ENCODE measurements around the gene USP48.
"Not testable (repeated sequence)": the region's sequence is repeated elsewhere in the genome, so short reads cannot be mapped to it uniquely, and the experiment has no call there.

Gene USP48, protein sequence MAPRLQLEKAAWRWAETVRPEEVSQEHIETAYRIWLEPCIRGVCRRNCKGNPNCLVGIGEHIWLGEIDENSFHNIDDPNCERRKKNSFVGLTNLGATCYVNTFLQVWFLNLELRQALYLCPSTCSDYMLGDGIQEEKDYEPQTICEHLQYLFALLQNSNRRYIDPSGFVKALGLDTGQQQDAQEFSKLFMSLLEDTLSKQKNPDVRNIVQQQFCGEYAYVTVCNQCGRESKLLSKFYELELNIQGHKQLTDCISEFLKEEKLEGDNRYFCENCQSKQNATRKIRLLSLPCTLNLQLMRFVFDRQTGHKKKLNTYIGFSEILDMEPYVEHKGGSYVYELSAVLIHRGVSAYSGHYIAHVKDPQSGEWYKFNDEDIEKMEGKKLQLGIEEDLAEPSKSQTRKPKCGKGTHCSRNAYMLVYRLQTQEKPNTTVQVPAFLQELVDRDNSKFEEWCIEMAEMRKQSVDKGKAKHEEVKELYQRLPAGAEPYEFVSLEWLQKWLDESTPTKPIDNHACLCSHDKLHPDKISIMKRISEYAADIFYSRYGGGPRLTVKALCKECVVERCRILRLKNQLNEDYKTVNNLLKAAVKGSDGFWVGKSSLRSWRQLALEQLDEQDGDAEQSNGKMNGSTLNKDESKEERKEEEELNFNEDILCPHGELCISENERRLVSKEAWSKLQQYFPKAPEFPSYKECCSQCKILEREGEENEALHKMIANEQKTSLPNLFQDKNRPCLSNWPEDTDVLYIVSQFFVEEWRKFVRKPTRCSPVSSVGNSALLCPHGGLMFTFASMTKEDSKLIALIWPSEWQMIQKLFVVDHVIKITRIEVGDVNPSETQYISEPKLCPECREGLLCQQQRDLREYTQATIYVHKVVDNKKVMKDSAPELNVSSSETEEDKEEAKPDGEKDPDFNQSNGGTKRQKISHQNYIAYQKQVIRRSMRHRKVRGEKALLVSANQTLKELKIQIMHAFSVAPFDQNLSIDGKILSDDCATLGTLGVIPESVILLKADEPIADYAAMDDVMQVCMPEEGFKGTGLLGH

DNA sequence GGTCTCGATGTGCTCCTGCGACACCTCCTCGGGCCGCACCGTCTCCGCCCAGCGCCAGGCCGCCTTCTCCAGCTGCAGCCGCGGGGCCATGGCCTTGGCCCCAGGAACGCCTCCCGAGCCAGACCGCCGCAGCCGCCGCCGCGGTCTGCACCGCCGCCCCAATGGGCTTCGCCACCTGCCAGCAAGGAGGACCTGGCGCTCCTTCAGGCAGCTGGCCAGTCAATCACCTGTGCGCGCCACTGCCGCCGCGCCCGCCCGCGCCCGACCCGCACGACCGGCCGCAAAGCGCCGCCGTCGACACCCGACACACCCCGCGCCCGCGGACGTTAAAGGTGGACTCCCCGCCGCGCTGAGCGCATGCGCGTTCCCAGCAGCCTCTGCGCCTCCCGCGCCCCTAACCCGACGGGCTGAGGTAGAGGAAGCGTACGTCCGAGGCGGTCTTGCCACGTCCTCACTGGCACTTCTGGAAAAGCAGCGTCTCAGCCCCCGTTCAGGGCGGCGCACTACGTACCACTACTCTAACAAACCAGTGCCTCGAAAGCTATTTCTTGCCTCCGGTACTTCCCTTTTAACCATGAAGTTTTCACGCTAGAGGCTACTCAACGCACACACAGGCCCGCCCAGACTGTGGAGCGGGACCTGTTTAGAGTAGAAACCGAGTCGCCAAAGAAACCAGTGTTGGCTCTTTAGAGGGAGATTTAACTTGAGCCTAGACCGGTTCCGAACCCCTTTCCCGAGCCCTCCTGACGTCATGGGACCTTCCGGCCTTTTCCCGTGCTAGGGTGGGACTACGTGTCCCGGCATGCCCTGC, at the start of gene USP48:
USP48 (minus strand) TSS at position 282 of the 811 bp plus-strand sequence; CDS start at position 90, 192 bp downstream.
- no peak for FAIRE-seq

DNA sequence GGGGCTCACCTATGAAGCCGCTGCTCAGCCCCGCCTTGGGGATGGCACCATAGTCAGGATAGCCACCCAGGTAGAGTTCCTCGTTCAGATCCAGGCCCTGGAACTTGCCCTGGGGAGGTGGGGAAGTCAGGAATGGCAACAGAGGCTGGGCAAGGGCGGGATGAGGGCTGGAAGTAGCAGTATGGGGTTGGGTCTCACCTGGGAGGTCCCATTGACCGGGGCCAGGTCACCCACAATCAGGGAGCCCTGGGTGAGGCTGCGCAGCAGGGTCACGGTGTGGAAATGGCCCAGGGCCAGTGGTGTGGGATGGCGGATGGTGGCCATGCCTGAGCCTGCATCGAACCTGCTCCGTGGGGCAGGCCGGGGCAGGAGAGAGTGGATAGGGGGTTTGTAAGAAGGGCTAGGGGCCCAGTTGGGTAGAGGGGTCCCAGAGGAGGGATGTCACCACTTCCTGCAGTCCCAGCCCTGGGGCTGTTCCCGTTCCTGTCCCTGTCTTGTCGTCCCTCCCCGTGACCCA, 48.6 kb upstream of the USP48 start:
- no peak for FAIRE-seq

DNA sequence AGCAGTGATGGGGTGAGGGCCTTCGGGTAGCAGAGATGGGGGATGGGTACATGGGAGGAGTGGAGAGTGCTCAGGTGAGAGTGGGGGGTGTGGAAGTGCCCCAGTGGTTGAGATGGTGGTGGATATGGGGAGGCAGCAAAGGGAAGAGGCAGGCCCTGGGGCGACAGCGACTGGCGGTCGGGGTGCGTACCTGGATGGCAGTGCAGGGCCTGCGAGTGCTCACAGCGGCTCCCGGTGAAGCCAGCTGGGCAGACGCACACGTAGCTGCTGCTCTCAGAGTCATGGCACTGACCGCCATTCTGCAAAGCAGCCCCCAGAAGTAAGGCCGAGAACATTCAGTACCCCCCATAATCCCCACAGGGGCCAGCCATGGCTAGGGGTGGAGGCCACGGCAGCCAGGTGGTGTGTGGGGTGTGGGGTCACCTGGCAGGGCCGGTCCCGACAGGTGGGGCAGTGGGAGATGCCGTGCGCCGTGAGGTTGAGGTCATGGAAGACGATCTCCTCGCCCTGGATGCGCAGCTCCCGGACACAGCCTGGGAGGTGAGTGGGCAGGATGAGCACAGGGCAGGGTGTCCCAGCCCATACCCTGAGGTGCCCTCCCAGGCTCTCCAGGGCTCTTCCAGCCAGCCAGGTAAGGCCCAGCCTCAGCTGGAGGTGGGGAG, 48.0 kb upstream of the USP48 start:
- no peak for FAIRE-seq

DNA sequence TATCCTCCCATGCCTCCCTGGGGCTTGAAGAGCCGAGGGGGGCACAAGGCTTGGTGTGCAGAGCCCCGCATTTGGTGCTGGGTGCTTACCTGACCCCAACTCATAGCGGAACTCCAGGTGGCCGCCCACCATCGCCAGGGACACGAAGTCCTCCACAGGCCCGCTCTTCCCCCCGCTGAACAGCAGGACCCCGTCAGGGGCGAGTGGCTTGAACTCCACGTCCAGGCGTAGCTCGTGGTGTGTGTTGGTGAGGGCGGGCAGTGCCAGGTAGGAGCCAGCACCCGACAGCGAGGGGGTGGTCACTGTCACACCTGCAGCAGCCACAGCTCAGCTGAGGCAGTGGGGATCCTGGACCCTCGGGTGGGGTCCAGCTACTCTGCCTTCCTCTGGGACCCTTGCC, 46.3 kb upstream of the USP48 start:
- no peak for FAIRE-seq

DNA sequence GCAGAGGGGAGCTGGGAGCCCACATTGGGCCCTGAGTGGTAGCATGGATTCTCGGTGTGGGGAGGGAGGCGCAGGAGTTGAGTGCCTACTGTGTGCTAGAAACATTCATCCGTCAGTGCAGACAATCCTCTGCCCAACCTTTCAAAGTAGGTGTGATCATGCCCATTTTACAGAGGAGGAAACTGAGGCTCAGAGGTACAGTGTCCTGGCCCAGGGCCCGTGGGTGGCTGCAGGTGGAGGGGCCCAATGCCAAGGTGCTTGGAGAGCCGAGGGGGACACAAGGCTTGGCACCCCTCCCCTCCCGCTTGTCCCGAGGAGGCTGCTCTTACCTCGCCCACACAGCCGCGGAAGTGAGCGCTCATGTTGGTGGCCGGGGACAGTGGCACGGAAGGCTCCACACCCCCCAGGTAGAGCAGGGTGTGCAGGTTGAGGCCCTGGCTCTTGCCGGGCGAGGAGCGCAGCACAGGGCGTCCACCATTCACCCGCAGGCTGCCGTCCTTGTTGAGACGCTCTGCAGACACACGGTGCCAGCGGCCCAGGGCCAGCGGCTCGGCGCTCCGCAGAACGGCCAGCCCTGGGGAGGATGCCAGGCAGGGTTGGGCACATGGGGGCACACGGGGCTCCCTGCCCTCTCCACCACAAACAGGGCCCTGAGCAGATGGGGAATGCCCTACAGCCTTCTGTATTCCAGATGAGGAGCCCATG, 45.7 kb upstream of the USP48 start:
- FAIRE-seq: no peak

DNA sequence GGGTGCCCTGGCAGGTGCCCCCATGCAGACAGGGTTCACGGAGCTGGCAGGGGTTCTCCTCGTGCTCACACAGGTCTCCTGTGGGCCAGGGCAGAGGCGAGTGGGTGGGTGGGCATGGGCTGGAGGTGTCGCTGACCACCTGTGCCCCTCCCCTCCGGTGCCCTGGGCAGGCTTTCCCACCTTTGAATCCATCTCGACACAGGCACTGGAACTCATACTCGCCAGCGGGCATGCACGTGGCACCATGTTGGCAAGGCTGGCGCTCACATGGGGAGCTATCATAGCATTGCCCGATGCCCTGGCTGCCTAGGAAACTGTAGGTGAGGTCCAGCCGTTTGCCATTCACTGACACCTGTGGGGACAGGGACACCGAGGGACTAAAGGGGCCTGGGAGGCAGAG, 45.1 kb upstream of the USP48 start:
- no peak for FAIRE-seq

DNA sequence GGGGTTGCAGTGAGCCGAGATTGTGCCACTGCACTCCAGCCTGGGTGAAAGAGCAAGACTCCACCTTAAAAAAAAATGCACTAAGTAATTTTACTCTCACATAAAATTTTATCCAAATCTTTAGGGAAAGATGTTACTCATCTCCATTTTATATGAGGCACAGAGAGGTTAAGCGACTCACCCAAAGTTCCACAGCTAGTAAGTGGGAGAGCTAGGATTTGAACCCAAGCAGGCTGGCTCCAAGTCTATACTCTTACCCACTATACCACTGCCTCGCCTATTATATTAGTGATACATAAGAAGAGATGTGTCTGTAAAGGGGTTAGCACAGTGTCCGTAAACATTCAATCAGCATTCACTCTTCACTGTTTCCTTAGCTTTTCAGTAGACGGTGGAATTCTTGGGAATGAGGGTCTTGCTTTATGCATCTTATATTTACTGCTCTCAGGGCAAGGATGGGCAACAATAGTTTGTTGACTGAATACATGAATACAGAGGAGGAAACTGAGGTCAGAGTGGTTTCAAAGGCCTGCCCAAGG, 44.3 kb upstream of the USP48 start:
- FAIRE-seq: no peak

DNA sequence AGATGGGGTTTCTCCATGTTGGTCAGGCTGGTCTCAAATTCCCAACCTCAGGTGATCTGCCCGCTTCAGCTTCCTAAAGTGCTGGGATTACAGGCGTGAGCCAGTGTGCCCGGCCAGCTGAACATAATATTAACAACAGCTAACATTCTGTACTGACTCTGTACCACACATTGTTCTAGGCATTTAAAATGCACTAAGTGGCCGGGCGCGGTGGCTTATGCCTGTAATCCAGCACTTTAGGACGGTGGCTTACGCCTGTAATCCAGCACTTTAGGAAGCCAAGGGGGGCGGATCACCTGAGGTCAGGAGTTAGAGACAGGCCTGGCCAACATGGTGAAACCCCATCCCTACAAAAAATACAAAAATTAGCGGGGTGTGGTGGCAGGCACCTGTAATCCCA, 43.7 kb upstream of the USP48 start:
- not testable (repeated sequence) for FAIRE-seq

DNA sequence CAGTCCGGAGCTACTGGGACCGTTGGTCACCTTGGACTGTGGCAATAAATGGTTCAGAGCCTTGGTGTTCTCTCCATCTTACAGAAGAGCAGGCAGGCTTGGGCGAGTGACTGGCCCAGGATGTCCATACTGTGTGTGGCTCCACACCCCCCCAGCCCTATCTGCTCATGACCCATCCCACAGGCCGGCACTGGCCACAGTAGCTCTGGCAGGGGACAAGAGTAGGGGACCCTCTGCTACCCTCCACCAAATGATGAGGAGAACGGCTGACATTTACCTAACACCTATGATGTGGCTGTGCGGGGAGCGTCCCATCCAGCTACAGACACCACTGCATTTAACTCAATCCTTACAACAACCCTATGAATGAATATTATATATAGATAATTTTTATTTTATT, 42.4 kb upstream of the USP48 start:
- no peak for FAIRE-seq

DNA sequence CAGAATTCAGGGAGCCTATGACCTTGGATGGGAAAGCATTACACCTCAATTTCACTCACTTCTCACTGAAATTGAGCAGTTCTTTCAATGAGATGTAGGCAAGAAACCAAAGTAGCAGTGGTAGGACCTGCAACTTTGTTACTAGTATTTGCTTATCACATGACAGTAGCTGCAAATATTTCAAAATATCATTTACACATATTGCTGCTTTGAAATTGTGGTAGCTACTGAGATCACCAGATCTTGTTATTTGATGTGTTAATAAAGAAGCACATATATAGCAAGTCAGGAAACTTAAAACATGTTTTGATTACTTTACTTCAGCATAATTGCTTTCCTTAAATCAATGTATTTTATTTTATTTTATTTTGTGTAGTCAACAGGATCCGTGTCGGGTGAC, 42.0 kb upstream of the USP48 start:
- FAIRE-seq: no peak

DNA sequence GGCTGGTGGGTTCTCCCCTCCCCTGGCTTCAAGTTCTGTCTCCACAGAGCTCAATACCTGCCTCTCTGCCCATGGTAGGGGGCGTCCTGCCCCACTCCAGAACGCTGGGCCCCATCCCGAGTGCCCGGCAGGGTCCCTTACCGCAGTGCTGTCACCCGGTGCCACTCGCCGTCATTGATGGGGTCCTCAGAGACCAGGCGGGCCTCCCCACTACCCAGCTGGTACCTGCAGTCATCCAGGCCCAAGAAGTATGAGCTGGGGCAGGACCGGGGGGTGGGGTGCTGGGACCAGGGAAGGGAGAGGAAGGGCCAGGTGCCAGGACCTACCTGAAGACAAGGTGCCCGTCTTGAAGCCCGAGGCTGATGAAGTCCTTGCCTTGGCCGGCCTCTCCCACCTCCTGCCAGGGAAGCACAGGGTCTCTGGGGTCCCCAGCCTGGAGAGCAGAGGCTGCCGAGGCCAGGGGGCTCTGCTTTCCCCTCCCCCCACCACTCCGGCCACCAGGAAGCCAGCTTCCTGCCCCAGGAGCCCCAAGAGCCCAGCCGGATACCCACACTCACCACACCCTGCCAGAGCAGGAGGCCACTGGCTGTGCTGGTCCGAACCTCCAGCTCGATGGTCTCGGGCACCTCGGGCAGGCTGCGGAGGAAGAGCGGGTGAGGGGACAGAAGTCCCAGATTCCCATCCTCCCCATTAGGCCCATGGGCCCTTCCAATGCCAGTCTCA, 41.2 kb upstream of the USP48 start:
- no peak for FAIRE-seq

DNA sequence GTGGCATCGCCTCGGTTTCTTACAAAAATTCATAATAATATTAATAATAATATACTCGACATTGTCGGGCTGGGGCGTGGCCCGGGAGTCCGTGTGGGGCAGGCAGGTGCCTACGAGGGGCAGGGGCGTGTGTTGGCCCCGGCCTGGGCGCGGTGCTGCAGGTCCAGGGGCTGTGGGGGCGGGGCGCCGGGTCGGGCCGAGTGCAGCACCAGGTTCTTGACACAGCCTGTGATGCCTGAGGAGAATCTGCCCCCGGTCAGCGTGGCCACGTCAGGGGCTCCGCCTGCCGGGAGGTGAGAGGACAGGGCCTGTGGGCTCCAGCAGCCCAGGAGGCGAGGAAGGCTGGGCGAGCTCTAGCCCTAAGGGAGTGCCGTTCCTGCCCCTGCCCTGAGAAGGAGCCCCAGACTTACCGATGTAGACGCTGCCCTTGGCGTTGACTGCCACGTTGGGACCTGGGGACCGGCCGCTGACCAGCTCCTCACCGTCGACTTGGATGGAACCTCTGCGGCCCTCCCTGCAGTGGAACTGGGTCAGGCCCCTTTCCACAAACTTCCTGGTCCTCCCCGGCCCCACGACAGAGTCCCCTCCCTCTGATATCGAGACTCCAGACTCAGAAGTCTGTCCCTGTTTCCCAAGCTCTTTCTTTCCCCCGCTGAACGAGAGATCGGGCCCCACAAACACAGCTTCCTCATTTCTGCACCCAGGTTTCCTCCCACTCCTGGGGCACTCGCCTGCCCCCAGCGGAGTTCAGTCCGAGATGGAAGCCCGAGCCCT, 40.4 kb upstream of the USP48 start:
- no peak for FAIRE-seq

DNA sequence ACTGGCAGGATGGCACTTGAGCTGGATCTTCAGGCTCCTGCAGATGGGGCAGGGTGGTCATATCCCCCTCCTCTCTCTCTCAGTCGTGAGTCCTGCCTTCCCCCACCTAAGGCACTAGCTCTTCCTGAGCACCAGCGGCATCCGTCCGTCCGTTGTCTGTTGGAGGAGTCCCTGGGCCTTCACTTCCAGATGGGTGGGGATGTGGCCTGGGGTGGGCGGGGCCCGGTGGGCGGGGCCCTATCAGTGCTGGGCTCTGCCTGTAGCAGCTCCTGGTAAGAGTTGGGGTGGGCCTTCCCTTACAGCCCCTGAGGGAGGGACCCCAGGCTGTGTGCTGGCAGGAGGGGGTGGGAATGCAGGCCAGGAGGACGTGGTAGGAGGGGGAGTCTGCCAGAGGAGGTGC, 39.4 kb upstream of the USP48 start:
- FAIRE-seq: no peak

DNA sequence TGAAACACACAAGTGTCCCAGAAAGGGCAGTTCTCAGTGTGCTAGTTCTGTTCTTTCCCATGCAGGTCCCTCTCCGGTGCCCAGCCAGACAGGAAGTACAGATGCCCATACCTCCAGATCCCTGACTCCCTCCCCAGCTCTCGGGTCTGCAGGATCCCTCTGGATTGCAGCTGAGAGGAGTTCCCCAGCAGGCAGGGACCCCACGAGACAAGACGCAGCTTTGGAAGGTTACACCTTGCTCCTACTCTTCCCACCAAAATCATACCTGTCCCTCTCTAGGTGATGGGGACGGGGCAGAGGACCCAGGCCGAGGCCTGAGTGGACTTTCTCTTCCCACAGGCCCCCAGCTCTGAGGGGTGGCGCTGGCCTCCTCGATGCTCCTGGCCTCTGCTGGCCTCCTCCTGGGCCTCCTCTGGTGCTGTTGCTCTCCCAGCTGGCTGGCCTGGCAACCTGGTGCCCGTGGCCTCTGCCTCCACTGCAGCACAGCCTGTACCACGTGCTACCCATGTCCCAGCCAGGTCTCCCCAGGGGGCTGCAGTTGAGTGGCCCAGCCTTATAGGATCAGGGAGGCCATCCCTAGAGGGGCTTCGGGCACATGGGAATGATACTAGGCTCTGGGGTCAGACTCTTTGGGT, 38.6 kb upstream of the USP48 start:
- FAIRE-seq: no peak

DNA sequence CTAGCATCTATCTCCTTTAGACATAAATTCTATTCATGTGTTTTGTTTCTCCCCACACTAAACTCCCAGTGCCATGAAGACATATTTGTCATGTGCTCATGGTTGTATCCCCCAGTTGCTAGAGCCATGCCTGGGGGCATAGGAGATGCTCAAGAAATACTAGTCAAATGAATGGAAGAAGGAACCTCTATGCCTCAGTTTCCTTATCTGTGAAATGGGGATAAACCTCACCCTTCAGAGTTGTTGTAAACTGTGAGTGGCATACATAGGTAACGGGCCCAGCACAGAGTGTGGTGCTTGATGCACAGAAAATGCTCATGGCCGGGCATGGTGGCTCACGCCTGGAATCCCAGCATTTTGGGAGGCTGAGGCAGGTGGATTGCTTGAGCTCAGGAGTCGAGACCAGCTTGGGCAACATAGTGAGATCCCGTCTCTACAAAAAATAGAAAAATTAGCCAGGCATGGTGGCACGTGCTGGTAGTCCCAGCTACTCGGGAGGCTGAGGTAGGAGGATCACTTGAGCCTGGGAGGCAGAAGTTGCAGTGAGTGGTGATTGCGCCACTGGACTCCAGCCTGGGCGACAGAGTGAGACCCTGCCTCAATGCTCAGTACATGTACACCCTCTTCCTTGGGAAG, 37.8 kb upstream of the USP48 start:
- no peak for FAIRE-seq

DNA sequence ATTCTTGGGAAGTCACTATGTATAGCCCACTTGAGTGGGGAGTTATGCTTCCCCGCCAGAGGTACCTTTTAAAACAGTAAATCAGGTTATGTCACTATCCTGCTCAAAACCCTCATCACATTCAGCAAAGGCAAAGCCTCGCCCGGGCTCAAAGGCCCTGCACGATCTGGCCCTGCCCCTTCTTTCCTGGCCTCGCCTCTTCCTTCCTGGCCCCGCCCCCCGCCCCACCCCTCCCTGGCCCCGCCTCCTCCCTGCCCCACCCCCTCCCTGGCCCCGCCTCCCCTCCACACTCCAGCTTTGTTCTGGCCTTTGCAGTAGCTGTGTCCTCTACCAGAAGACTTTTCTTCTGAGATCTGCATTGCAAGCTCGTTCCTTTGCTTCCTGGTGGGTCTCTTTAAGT, 35.7 kb upstream of the USP48 start:
- no peak for FAIRE-seq

DNA sequence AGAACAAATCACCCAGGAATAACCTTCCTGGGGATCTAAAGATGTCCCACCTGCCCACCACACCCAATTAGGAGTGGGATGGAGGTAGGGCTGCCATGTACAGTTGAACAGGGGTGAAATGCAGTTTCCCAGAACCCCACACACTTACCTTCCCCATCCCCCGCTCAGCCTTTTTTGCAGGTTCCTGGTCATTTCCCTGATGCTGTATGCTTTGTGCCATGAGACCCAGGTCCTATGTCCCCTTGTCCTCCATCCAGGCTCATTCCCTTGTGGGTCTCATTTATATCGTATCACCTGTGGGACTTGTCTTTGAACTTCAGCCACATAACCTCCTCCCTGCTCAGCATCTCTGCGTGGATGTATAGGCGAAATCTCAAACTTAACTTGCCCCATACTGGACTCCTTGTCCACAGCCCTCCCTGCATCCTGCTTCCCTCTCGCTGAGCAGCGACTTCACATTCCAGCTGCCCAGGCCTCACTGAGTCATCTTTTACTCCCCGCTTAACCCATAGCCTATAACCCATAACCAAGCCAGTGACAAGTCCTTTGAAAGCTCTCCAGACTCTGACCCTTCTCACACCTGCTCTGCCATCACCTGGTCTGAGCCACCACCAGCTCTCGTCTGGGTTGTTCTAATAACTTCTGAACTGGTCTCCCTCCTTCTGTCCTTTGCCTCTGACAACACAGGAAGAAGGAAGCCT, 33.8 kb upstream of the USP48 start:
- FAIRE-seq: no peak

Data from colon (tissue), 2 donors.